ENCODE results near the gene ADARB1. TPM values are rescaled to one million over a fixed set of nuclear protein-coding genes. Genes with fewer than 3 reads are reported as not detected.

The ADARB1 gene
- total and polyA plus RNA-seq, 5 donors: 9.1 to 23.8 (median 19.2) TPM

DNA sequence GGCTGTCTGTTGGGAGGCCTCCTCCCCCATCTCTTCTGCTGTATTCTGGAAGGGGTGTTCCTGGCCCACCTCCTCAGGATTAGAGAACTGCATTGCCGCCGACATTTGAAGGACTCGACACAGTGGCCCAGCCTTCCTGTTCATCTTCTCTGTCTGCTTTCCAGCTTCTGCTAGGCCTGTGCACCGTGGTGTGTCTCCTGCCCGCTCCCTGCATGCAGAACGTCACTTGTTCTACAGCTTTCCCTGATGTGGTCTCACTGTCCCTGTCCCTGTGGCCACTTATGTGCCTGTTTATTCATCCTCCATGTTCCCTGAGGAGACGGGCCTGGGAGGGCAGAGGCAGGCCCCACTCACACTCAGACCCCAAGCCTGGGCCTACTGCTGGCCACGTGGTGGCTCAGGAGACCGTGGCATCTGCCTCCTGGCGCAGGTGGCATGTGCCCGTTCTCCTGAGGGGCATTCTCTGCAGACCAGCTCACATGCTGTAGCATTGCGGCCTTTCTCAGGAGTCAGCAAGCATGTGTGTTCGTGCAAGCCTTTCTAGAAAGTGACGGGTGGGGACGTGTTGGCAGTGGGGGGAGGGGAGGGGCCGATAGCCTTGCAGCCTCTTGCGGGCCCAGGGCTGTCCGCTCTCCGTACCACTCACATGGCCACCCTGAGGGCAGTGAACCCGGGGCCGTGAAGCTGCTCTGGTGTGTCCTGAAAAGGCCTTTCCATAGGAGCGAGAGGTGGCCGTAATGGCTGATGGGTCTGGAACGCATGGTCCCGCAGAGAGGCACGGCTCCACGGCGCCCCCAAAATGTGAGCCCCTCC lies 177.5 kb downstream of the ADARB1 start:
- Histone ChIP-seq H3K4me1 (ENCODE audit: control insufficient read depth, insufficient read depth, low read length) (no peaks in the 10 kb centered on the region), H3K9me3 (ENCODE audit: control insufficient read depth, low read length) (no peaks in the 10 kb centered on the region), H3K4me3 (ENCODE audit: low read length) (no peak overlapping the region), H3K27me3 (ENCODE audit: control insufficient read depth, insufficient read depth) (no peaks in the 10 kb centered on the region), H3K27ac (ENCODE audit: low read length) (no peak overlapping the region)
- DNase-seq: peak in 1 of 3 donors; percentile 60
- intact Hi-C loops (cut with DNase I): no loop called here
- 95% methylated on average over 28 of the region's 28 CpGs for WGBS
- ATAC-seq: no peak

DNA sequence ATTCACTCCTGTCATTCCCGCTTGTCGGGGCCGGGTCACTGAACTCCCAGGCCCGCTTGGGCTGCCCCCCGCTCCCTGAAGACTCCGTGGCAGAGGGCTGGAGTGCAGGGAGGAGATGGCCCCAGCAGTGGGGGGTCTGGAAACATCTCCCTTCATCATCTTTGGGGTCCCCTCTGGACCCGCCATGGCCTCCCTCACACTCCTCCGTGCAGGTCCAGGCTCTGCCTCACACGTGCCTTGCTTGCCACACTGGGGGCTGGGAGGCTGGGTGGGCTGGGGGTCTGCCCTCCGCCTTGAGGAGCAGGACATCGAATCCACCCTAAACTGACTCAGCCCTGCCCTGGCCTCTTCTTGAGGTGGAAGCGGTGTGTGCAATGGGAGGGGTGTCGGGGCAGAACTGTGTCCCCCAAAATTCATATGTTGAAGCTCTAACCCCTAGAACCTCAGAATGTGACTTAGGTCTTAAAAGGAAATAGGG lies 178.1 kb downstream of the ADARB1 start:
- intact Hi-C loops (cut with DNase I): no loop called here
- ATAC-seq (no peak), DNase-seq (no peak)
- Histone ChIP-seq H3K27ac (ENCODE audit: low read length) (no peak overlapping the region), H3K4me3 (ENCODE audit: low read length) (no peak overlapping the region), H3K9me3 (ENCODE audit: control insufficient read depth, low read length) (no peaks in the 10 kb centered on the region), H3K27me3 (ENCODE audit: control insufficient read depth, insufficient read depth) (no peaks in the 10 kb centered on the region), H3K4me1 (ENCODE audit: control insufficient read depth, insufficient read depth, low read length) (no peaks in the 10 kb centered on the region)
- WGBS: 96% methylated on average over 13 of the region's 13 CpGs

DNA sequence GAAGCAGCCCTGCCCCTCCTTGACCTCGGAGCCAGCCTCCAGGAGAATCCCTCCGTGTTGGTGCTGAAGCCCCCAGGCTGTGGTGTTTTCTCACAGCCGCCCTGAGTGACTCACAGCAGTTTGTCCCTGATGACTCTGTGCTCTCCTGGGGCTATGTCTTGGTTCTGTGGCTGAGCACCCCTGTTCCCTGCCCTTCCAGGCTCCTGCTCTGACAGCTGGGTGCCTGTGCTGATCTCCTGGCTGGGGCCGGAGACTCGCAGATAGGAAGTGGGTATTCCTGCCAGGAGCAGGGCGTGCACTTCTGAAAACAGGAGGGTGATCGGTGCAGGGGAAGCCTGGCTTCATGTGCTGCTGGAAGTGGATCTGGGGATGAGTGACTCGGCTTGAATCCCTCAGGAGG lies 178.8 kb downstream of the ADARB1 start:
- ATAC-seq (peak in 1 of 2 donors; percentile 3), DNase-seq (peak in 1 of 3 donors; percentile 37)
- intact Hi-C loops (cut with DNase I): no loop called here
- Histone ChIP-seq H3K4me1 (ENCODE audit: control insufficient read depth, insufficient read depth, low read length) (no peaks in the 10 kb centered on the region), H3K4me3 (ENCODE audit: low read length) (no peak overlapping the region), H3K27me3 (ENCODE audit: control insufficient read depth, insufficient read depth) (no peaks in the 10 kb centered on the region), H3K27ac (ENCODE audit: low read length) (no peak overlapping the region), H3K9me3 (ENCODE audit: control insufficient read depth, low read length) (no peaks in the 10 kb centered on the region)
- WGBS: 42% methylated on average over 8 of the region's 8 CpGs

DNA sequence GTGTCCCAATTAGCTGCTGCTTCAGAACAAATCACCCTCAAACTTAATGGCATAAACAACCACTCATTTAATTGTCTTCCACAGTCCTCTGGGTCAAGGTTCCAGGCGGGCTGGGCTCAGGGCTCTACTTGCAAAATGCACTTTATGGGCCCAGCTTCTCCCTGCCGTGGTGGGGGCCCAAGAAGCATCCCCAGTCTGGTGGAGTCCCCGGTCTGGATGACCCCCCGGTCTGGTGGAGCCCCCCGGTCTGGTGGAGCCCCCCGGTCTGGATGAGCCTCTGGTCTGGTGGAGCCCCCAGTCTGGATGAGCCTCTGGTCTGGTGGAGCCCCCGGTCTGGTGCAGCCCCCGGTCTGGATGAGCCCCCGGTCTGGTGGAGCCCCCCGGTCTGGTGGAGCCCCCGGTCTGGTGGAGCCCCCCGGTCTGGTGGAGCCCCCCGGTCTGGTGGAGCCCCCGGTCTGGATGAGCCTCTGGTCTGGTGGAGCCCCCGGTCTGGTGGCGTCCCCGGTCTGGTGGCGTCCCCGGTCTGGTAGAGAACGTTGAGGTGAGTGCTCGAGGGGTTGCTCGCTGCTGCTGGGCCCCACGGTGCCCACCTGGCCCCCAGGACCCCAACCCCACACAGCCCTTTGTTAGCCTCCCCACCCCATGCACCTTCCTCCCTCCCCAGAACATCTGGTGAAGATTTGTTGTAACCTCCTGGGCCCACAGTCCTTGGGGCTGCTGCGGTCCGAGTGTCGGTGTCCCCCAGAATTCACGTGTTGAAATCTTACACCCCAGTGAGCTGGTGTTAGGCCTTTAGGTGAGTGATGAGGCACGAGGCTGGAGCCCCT lies 179.5 kb downstream of the ADARB1 start:
- ATAC-seq: no peak
- Histone ChIP-seq H3K27ac (ENCODE audit: low read length) (no peak overlapping the region), H3K9me3 (ENCODE audit: control insufficient read depth, low read length) (no peaks in the 10 kb centered on the region), H3K27me3 (ENCODE audit: control insufficient read depth, insufficient read depth) (no peaks in the 10 kb centered on the region), H3K4me3 (ENCODE audit: low read length) (no peak overlapping the region), H3K4me1 (ENCODE audit: control insufficient read depth, insufficient read depth, low read length) (no peaks in the 10 kb centered on the region)
- intact Hi-C loops (cut with DNase I): no loop called here
- DNase-seq: peak in 1 of 3 donors; percentile 52
- WGBS: 91% methylated on average over 28 of the region's 28 CpGs

DNA sequence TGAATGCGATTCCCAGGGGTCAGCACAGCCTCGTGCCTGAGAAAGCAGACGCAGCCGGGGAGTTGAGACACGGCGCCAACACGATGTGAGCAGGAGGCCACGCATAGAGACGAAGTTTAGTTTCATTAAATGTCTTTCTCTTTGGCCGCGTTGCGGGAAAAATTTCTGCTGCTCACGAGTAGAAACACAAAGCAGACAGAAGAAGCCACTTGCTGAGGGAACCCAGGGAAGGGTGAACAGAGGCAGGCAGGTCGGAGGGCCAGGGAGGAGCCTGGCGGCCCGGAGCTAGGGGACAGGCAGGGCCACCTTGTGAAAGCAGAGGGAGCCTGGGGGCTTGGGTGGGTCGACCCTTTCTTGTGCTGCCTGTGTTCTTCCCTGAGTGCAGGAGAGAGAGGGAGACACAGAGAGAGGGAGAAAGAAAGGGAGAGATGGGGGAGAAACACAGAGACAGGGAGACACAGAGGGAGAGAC lies 180.1 kb downstream of the ADARB1 start:
- Histone ChIP-seq H3K9me3 (ENCODE audit: control insufficient read depth, low read length) (no peaks in the 10 kb centered on the region), H3K27ac (ENCODE audit: low read length) (no peak overlapping the region), H3K4me3 (ENCODE audit: low read length) (no peak overlapping the region), H3K27me3 (ENCODE audit: control insufficient read depth, insufficient read depth) (no peaks in the 10 kb centered on the region), H3K4me1 (ENCODE audit: control insufficient read depth, insufficient read depth, low read length) (no peaks in the 10 kb centered on the region)
- ATAC-seq (no peak), DNase-seq (peak in 1 of 3 donors; percentile 14)
- intact Hi-C loops (cut with DNase I): no loop called here
- WGBS: 83% methylated on average over 17 of the region's 17 CpGs

DNA sequence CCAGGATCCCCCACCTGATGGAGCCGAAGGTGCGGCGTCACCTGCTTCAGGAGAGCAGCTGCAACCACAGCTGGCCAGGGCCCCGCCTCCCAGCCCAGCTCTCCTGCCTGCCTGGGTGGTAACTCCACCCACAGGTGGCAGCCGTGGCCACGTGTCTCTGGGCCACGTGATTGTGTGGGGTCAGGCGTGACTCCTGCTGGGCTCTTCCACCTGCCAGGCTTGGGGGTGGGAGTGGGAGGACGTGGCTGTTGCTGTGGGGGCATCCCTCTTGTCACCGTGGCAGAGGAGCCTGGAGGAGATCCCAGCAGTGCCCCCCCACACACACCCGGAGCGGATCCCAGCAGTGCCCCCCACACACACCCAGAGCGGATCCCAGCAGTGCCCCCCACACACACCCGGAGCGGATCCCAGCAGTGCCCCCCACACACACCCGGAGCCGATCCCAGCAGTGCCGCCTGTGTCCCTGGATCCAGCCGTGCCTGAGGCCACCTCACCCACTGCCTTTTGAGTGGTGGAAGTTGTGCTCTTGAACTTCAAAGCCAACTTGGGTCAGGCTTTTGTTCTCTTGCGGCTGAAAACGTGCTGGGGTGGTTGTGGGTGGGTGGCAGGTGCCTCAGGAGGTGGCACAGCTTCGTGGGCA lies 181.1 kb downstream of the ADARB1 start:
- Histone ChIP-seq H3K27me3 (ENCODE audit: control insufficient read depth, insufficient read depth) (no peaks in the 10 kb centered on the region), H3K4me3 (ENCODE audit: low read length) (no peak overlapping the region), H3K4me1 (ENCODE audit: control insufficient read depth, insufficient read depth, low read length) (no peaks in the 10 kb centered on the region), H3K9me3 (ENCODE audit: control insufficient read depth, low read length) (no peaks in the 10 kb centered on the region), H3K27ac (ENCODE audit: low read length) (no peak overlapping the region)
- intact Hi-C loops (cut with DNase I): no loop called here
- 86% methylated on average over 22 of the region's 22 CpGs for WGBS
- peak in 2 of 3 donors; percentile 44 to 54 for DNase-seq
- ATAC-seq: no peak

DNA sequence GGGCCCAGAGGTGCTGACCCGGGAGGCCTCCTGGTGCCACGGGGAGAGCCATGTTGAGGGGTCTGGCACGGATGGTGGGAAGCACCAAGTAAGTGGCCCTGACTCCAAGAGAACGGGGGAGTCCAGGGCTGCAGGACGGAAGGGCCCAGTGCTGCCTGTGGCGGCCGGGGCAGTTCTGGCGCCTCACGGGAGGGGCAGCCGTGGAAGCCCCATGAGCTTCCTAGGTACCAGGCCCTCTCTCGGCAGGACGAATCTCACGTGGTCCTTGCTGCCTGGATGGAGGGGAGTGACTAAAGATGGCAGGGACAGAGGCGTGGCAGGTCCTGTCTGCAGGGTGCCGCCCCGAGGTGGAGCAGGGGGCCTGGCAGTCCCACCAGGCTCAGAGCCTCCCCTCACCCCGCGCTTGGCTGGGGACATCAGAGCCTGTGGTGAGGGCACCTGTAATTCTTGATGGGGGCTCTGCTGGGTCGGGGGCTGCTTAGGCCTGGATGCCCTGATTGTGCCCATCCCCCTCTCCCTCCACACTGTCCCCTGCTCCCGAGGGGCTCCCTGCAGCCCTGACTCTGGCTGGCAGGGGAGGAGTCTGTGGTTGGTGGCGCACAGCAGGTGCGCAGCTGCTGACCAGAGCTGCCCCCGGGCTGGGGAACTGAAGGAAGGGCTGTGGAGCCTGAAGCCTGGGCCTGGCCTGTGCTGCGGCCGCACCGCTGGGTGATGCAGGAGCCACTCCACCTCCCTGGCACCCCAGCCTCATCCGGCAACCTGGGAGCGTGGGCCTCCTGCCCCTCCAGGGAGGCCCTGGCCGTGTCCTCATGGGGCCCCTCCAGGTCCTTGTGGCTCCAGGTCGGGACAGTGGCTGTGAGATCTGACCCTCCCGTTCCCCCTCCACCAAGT lies 181.9 kb downstream of the ADARB1 start:
- intact Hi-C loops (cut with DNase I): no loop called here
- Histone ChIP-seq H3K27ac (ENCODE audit: low read length) (no peak overlapping the region), H3K4me1 (ENCODE audit: control insufficient read depth, insufficient read depth, low read length) (no peaks in the 10 kb centered on the region), H3K9me3 (ENCODE audit: control insufficient read depth, low read length) (no peaks in the 10 kb centered on the region), H3K27me3 (ENCODE audit: control insufficient read depth, insufficient read depth) (no peaks in the 10 kb centered on the region), H3K4me3 (ENCODE audit: low read length) (no peak overlapping the region)
- 83% methylated on average over 31 of the region's 31 CpGs for WGBS
- DNase-seq (peak; percentile 10 to 47 (median 47)), ATAC-seq (peak in 1 of 2 donors; percentile 5)

DNA sequence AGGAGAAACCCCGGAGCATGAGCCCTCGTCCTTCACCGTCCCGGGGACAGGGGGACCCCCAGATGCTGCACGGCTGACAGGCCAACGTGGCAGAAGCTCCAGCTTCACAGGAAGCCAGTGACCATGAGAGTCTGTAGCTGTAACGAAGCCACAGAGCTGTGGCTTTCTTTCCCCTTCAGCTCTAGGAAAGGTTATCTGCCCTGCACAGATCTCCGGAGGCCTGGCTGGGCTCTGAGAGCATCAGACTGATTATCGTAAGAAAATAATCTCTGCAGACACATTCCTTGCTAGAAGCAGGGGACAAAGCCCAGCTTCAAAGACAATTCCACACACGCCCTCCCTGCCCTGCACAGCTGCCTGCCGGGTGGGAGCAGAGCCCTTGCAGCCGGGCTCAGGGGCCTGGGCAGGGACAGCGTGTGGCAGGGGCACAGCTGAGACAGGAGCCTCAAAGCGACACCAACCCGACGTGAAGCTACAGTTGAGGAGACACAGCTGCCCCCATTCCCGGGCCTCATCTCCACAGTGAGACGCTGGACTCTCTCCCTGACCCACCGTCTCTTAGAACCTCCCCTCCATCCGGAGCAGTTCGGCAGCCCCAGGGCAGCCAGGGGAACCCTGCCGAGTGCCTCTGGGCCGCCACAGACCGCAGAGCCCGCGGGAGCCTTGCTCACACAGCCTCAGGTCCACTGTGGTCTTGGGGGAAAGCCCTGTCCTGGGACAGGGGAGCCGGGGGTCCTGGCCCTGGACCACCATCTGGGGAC lies 182.7 kb downstream of the ADARB1 start:
- DNase-seq: peak; percentile 11 to 48 (median 45)
- no peaks in the 10 kb centered on the region for H3K27me3 ChIP-seq (ENCODE audit: control insufficient read depth, insufficient read depth)
- WGBS: 26% methylated on average over 27 of the region's 27 CpGs
- H3K9me3 ChIP-seq (ENCODE audit: control insufficient read depth, low read length): no peaks in the 10 kb centered on the region
- H3K4me3 ChIP-seq (ENCODE audit: low read length): no peak overlapping the region
- no peaks in the 10 kb centered on the region for H3K4me1 ChIP-seq (ENCODE audit: control insufficient read depth, insufficient read depth, low read length)
- peak; percentile 33 to 55 for ATAC-seq
- H3K27ac ChIP-seq (ENCODE audit: low read length): no peak overlapping the region
- intact Hi-C loops (cut with DNase I): no loop called here

DNA sequence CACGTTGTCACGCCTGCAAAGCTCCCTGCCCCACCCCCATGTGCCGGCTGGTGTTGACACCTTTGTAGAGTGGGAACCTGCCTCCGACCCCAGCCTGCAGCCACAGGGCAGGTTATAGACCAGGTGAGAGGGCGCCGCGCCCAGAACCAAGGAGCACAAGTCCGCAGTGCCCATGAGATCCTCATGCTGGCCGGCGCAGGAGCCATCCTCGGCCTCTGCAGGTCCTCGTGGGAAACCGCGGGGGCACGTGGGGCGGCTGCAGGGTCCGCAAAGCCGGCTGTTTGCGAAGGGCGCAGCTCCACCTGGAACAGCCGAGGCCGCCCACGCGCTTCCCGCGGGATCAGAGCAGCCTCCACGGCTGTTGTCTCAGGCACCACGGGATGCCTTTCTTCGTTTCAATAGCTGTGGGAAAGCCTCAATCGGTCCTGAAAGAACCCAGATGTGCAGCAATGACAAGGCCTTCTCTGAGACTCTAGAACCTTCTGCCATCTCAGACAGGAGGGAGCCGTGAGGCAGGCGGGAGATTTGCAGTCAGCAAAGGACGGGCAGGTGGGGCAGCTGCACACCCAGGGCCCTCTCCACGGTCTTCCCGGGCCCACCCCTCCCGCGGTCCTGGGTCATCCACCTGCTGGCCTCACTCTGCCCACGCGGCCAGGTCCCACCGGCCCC lies 183.4 kb downstream of the ADARB1 start:
- Histone ChIP-seq H3K27ac (ENCODE audit: low read length) (no peak overlapping the region), H3K4me1 (ENCODE audit: control insufficient read depth, insufficient read depth, low read length) (no peaks in the 10 kb centered on the region), H3K4me3 (ENCODE audit: low read length) (no peak overlapping the region), H3K27me3 (ENCODE audit: control insufficient read depth, insufficient read depth) (no peaks in the 10 kb centered on the region), H3K9me3 (ENCODE audit: control insufficient read depth, low read length) (no peaks in the 10 kb centered on the region)
- peak; percentile 9 to 56 (median 47) for DNase-seq
- intact Hi-C loops (cut with DNase I): no loop called here
- WGBS: 74% methylated on average over 40 of the region's 40 CpGs
- no peak for ATAC-seq
